ENCODE results near the gene BRSK2. TPM values are rescaled to one million over a fixed set of nuclear protein-coding genes. Genes with fewer than 3 reads are reported as not detected.

Gene BRSK2
- total RNA-seq, 1 donor from 2014 or later: 0.62 TPM

DNA sequence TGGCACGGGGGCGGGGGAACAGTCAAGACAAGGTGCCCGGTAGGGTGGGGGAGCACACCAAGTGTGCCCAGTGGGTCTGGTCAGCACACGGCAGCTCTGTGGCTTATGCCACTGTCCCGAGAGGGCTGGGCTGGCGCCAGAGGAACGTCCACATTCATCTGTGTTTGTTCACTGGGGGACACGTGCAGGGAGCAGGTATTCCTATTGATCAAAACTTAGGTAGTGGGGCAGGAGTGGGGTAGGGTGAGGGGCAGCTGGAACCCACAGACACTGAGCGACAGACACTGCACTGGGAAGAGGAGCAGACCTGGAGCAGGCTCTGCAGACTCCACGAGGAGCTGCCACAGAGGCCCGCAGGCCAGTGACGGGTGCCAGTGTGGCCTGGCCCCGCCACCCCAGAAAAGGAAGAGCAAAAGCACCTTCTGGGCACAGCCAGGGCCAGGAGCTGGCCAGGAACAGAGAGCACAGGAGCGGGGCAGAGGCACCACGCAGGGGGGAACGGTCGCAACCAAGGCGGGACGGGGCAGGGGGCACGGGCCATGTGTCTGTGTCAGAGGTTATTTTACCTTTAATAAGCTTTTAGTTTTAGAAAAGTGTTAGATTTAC lies 98.9 kb downstream of the BRSK2 start:
- H3K4me3 ChIP-seq: no peak overlapping the region
- H3K27ac ChIP-seq: no peak overlapping the region
- no peaks in the 10 kb centered on the region for H3K27me3 ChIP-seq (ENCODE audit: low read depth)
- TF ChIP-seq, protein P1, sequence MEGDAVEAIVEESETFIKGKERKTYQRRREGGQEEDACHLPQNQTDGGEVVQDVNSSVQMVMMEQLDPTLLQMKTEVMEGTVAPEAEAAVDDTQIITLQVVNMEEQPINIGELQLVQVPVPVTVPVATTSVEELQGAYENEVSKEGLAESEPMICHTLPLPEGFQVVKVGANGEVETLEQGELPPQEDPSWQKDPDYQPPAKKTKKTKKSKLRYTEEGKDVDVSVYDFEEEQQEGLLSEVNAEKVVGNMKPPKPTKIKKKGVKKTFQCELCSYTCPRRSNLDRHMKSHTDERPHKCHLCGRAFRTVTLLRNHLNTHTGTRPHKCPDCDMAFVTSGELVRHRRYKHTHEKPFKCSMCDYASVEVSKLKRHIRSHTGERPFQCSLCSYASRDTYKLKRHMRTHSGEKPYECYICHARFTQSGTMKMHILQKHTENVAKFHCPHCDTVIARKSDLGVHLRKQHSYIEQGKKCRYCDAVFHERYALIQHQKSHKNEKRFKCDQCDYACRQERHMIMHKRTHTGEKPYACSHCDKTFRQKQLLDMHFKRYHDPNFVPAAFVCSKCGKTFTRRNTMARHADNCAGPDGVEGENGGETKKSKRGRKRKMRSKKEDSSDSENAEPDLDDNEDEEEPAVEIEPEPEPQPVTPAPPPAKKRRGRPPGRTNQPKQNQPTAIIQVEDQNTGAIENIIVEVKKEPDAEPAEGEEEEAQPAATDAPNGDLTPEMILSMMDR (IDR thresholded peaks at IDR 0.05): no peak
- peak; percentile 16 for DNase-seq
- H3K36me3 ChIP-seq: peaks cover 5% of the 10 kb centered on the region
- no peak for ATAC-seq
- peaks cover 74% of the 10 kb centered on the region for H3K4me1 ChIP-seq
- intact Hi-C loops (cut with DNase I): no loop called here
- no peaks in the 10 kb centered on the region for H3K9me3 ChIP-seq

DNA sequence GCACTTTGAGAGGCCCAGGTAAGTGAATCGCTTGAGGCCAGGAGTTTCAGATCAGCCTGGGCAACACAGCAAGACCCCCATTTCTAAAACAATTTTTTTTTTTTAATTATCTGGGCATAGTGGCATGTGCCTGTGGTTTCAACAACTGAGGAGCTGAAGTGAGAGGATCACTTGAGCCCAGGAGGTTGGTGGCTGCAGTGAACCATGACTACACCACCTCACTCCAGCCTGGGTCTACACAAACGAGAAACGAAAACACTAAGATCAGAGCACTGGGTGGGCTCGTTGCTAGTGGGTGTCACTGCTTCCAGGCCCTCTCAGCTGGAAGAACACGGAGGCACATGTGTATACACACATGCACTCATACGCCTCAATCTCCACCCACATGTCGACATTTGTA lies 100.9 kb downstream of the BRSK2 start:
- H3K9me3 ChIP-seq: no peaks in the 10 kb centered on the region
- no peaks in the 10 kb centered on the region for H3K36me3 ChIP-seq
- ATAC-seq: no peak
- TF ChIP-seq, protein P1 (IDR thresholded peaks at IDR 0.05): no peak
- H3K27ac ChIP-seq: no peak overlapping the region
- H3K4me1 ChIP-seq: peaks cover 63% of the 10 kb centered on the region
- intact Hi-C loops (cut with DNase I): no loop called here
- H3K27me3 ChIP-seq (ENCODE audit: low read depth): no peaks in the 10 kb centered on the region
- no peak for DNase-seq
- H3K4me3 ChIP-seq: no peak overlapping the region

DNA sequence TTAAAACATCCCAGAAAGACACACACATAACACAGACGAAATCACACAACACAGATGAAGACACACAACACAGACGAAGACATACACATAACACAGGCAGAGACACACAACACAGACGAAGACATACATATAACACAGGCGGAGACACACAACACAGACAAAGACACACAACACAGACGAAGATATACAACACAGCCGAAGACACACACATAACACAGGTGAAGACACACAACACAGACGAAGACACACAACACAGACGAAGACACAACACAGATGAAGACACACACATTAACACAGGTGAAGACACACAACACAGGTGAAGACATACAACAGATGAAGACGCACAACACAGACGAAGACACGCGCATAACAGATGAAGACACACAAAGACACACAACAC lies 101.6 kb downstream of the BRSK2 start:
- no peak for DNase-seq
- no peak overlapping the region for H3K4me3 ChIP-seq
- H3K27me3 ChIP-seq (ENCODE audit: low read depth): no peaks in the 10 kb centered on the region
- H3K27ac ChIP-seq: no peak overlapping the region
- peaks cover 60% of the 10 kb centered on the region for H3K4me1 ChIP-seq
- no peaks in the 10 kb centered on the region for H3K36me3 ChIP-seq
- ATAC-seq: no peak
- intact Hi-C loops (cut with DNase I): no loop called here
- TF ChIP-seq, protein P1 (IDR thresholded peaks at IDR 0.05): no peak
- H3K9me3 ChIP-seq: no peaks in the 10 kb centered on the region

GRCh38 chr11:1493650-1494244 lies 104.0 kb downstream of the BRSK2 start:
- intact Hi-C loops (cut with DNase I): no loop called here
- ATAC-seq (no peak), DNase-seq (no peak)
- TF ChIP-seq, protein P1 (IDR thresholded peaks at IDR 0.05): no peak
- Histone ChIP-seq H3K4me1 (peaks cover 53% of the 10 kb centered on the region), H3K36me3 (no peaks in the 10 kb centered on the region), H3K4me3 (no peak overlapping the region), H3K27ac (no peak overlapping the region), H3K27me3 (ENCODE audit: low read depth) (no peaks in the 10 kb centered on the region), H3K9me3 (no peaks in the 10 kb centered on the region)

DNA sequence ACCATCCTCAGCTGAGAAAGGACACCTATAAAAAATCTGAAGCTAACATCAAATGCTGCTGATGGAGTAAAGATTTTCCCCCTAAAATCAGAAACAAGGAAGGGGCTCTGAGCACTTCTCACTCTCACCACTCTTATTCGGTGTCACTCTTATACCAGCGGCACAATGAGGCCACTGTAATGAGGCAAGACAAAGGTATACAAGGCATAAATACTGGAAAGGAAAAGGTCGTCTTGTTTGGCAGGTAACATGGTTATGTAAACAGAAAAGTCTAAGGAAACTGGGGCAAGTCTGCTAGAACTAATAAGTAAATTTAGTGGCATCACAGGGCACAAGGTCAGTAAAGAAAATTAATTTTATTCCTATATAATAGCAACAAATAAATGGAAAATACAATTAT lies 104.9 kb downstream of the BRSK2 start:
- no peak for ATAC-seq
- H3K4me3 ChIP-seq: no peak overlapping the region
- H3K9me3 ChIP-seq: no peaks in the 10 kb centered on the region
- TF ChIP-seq, protein P1 (IDR thresholded peaks at IDR 0.05): no peak
- peaks cover 50% of the 10 kb centered on the region for H3K4me1 ChIP-seq
- intact Hi-C loops (cut with DNase I): no loop called here
- DNase-seq: no peak
- peaks cover 2% of the 10 kb centered on the region for H3K36me3 ChIP-seq
- no peaks in the 10 kb centered on the region for H3K27me3 ChIP-seq (ENCODE audit: low read depth)
- no peak overlapping the region for H3K27ac ChIP-seq
